GM13977 (cell line): ENCODE results near the gene SMOC2.

Source experiments
- DNase-seq: peaks from one replicate; pipeline ENCODE4 v3.0.0; 2012; ENCODE audit warnings: low spot score
- CTCF ChIP-seq: IDR thresholded peaks from 2 replicates; pipeline ENCODE4 v1.5.1; 2012; ENCODE audit warnings: mild to moderate bottlenecking, control low read depth; ENCODE audit not compliant: insufficient read depth; ENCODE audit errors: extremely low read depth, missing control alignments
- in situ Hi-C: fragments of 300-500 bp; cut with MboI; formaldehyde crosslinking; loops from one replicate; pipeline ENCODE4 v1.12.0; 2022; ENCODE audit warnings: low sequenced_read_pairs, low pct_unique_long_range_greater_than_20kb, mixed read lengths, inconsistent platforms; ENCODE audit not compliant: unreplicated experiment

Gene SMOC2

DNA sequence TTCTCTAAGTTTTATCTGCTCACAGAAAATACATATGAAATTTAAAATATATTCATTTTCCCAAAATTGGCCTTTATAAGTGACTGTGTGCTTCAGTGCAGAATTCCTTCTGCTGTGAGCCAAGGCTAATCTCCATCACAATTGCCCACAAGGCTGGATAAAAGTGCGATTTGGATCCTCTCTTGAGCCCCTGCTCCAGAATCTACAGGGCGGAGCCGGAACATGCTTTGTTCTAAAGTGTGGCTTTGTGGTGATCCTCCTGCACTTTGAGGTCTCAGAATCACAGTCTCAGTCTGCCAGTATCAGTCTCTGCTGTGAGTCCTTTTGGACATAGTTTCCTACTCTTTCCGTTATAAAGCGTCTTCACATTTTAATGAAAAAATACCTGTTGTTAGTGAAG is 28.9 kb downstream of the SMOC2 start:
- no peak for TF ChIP-seq CTCF
- in situ Hi-C loops: no loop called here
- no peak for DNase-seq

DNA sequence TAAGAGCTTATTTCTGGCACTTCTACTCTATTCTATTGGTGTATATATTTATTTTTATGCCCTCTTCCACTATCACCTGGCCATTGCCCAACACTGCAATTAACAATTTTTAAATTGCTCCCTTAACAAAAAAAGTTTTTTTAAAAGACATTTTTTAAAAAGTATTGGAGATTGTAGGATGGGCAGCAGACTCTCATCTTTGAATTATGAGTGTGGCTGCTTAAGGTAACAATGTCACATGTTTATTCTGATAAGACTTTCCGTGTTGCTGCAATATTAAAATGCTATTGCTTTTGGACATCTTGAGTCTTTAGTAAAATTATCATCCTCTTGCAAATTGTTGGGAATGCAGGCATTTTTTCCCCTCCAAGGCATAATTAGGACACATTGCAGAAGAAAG is 31.4 kb downstream of the SMOC2 start:
- no peak for TF ChIP-seq CTCF
- DNase-seq: no peak
- in situ Hi-C loops: no loop called here

DNA sequence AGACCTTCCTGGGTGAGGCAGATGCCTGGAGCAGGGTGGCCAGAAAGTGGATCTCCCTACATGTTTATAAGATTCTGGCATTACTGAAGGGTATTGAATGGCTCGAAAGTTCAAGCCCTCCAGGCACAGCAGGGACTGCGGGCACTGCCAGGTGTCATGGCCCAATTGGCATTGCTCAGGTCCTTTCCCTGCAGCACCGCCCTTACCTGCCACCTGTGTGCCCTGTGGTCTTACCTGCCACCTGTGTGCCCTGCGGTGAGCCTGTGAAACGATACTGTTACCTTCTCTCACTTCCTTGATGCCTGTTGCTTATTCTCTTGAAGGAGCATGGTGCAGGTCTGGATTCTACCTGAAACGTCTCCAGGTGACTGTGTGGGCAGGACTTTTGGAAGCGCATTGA is 32.2 kb downstream of the SMOC2 start:
- no peak for DNase-seq
- in situ Hi-C loops: no loop called here
- no peak for TF ChIP-seq CTCF

DNA sequence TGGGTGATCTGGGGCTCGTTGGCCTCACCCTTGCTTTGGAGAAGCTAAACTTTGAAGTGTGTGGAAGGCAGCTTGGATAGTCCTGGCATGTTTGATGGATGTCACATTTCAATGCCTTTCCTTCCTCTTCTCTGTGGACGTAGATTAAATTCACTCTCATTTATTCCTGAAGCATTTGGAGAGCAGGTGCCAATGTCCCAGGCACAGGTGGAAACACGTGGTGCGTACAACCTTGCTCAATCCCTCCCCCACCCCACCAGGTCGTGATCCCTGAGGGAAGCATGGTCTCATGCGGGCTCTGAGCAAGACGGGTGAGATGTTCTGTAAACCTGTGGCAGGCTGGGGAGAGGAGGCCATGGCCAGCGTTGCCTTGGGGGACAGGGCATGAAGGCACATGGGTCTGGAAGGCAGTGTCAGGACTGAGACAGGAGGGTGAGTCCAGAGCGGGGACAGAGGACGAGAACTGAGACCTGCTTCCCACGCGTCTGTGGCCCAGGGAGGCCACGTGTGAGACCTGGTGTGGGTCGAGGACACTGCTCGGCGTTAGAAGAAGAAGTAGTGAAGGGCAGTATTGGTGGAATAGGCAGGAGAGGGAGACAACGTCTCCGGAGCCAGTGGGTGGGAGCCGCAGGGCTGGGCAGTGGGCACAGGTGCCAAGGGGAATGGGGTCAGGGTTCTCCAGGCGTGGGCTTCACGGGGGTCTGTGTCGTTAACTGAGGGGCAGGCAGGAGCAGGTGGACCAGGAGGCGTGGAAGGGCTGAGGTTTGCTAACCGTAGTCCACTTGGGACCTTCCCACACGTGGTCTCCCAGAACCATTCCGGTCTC is 34.4 kb downstream of the SMOC2 start:
- in situ Hi-C loops: no loop called here
- TF ChIP-seq CTCF: no peak
- DNase-seq: no peak

DNA sequence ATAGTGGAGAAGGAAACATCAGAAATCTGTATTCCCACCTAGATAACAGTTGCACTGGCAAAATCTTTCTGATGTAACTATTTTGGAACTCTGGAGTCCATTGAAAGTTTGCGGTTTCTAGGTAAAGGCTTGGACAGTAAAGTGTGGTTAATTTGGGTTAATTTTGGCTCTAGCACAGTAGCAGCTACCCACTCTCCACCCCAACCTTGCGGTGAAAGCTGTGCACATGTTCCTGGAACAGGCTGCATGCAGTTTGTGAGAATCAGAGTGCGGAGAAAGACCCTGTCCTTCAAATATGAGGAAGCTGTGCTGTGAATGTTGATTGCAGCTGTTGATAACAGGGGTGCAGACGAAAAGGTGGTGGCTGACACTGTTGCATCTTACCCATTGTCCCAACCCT is 38.4 kb downstream of the SMOC2 start:
- in situ Hi-C loops: no loop called here
- no peak for TF ChIP-seq CTCF
- DNase-seq: no peak

DNA sequence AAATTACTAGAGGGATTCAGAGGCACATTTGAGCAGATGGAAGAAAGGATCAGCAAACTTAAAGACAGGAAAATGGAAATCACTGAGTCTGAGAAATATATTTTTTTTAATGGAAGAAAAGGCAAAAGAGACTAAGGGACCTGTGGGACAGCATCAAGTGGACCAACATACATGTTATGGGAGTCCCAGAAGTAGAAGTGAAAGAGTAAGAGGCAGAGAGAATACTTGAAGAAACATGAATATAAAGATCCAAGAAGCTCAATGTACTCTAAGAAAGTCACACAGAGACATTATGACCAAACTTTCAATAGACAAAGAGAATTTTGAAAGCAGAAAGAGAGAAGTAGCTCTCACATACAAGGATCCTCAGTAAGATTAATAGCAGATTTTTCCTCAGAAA is 39.5 kb downstream of the SMOC2 start:
- no peak for DNase-seq
- no peak for TF ChIP-seq CTCF
- in situ Hi-C loops: no loop called here

DNA sequence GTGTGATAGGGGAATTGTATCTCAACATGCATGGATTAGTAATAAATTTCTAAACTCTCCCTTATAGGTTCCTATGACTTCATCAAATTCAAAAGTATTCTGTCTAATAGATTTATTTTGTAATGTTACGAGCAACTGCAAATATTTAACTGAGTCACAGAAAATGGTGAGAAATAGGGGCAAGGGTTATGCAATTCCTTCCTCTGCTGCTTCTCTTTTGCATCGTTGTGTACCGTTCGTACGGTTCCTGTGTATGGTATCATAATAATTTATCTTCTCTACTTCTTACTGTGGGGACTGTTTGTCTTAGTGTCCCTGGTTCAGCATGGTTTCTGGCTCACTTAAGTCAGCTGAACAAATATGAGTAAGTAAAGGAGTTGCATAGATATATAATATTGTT is 44.8 kb downstream of the SMOC2 start:
- no peak for DNase-seq
- no peak for TF ChIP-seq CTCF
- in situ Hi-C loops: no loop called here
